Measurements from ENCODE around the gene TUT1.
"Not testable (repeated sequence)": the region's sequence is repeated elsewhere in the genome, so short reads cannot be mapped to it uniquely, and the experiment has no call there.

TUT1 gene, protein sequence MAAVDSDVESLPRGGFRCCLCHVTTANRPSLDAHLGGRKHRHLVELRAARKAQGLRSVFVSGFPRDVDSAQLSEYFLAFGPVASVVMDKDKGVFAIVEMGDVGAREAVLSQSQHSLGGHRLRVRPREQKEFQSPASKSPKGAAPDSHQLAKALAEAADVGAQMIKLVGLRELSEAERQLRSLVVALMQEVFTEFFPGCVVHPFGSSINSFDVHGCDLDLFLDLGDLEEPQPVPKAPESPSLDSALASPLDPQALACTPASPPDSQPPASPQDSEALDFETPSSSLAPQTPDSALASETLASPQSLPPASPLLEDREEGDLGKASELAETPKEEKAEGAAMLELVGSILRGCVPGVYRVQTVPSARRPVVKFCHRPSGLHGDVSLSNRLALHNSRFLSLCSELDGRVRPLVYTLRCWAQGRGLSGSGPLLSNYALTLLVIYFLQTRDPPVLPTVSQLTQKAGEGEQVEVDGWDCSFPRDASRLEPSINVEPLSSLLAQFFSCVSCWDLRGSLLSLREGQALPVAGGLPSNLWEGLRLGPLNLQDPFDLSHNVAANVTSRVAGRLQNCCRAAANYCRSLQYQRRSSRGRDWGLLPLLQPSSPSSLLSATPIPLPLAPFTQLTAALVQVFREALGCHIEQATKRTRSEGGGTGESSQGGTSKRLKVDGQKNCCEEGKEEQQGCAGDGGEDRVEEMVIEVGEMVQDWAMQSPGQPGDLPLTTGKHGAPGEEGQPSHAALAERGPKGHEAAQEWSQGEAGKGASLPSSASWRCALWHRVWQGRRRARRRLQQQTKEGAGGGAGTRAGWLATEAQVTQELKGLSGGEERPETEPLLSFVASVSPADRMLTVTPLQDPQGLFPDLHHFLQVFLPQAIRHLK

GRCh38 chr11:62591448-62592145 is at the start of gene TUT1:
TUT1 (minus strand) TSS chr11:62591523; CDS start chr11:62591485, 38 bp downstream.
- peak; percentile 92 for FAIRE-seq

- FAIRE-seq = no peak
These were observed 41.2 kb upstream of the TUT1 start for GRCh38 chr11:62632492-62632891.

DNA sequence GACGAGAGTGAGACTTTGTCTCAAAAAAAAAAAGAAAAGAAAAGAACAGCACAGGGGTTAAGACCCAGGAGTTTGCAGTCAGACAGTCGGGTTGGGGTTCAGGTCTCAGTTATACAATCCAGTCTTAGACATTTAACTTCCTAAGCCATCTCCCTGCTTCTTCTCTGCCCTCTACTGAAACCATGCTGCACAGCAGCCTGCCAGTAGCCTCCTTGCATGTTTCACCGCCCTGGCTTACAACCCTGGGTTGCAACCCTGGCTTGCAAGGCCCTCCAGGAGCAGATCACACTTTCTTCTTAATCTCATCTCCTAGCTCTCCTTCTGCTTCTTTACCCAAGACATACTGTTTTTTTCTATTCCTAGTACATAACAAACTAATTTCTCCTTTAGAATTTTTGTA is 36.4 kb upstream of the TUT1 start:
- FAIRE-seq = no peak

GRCh38 chr11:62622476-62623089 is 31.3 kb upstream of the TUT1 start:
- no peak for FAIRE-seq

DNA sequence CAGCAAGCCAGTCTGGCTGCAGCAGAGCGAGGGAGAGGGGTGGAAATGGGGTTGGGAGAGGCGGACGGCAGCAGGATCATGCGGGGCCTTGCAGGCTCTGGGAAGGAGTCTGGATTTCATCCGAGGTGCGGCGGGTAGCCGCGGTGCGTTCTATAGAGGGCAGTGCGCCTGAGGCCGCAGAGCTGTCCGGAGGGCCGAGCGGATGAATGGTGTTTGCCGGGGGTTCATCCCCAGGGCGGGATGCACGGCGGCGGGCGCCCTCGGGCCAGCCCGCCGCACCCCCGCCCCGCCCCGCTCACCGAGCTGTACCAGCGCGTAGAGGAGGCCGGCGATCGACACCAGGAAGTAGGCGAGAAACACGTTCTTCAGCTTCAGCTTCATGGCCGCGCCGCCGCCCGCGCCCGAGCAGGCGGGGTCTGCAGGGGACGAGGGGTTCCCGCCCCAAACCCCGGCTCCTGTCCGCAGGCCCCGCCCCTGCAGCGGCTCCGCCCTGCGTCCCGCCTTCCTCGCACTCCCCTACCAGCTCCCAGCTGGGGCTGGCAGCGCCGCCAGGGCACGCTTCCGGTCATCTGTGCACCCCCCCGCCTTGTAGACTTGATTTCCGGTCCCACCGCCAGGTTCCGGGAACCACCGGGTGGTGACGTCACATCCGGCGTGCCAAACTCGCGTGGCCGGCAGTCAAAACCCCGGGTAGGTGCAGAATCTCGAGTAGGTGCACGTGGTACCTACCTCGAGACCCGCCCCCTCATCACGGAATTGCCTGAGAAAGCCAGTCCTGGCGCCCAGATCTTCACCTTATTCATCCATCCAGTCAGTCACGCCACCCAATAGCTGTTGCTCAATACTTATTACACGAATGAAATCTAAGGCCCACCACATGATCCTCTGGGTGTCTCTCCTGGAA is 30.5 kb upstream of the TUT1 start, which contains the start of gene B3GAT3:
Gene B3GAT3 (minus strand): TSS at position 420 of the 904 bp plus-strand sequence. CDS start 39 bp downstream, at position 381.
- FAIRE-seq = peak; percentile 49

DNA sequence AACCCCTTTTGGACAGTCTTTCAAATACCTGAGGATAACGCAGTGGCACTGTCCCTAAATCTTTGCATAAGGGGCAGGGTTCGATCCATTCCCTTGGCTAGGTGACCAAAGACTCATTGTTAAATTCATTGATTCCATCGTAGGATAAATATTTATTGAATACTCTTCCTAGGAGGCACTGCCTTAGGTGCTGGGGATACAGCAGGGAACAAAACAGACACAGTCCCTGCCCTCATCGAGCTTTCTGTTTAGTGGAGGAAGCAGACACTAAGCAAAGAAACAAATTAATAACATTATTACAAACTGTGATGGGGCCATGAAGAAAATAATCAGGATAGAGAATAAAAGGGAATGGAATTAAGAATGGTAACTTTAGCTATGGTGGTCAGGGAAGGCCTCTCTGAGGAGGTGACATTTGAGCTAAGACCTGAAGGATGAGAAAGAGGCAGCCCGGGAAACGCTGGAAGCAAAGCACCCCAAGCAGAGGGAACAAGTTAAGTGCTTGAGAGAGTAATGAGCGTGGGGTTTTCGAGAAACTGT is 29.8 kb upstream of the TUT1 start:
- no peak for FAIRE-seq

GRCh38 chr11:62616957-62617356 is 25.6 kb upstream of the TUT1 start:
- FAIRE-seq = not testable (repeated sequence)

DNA sequence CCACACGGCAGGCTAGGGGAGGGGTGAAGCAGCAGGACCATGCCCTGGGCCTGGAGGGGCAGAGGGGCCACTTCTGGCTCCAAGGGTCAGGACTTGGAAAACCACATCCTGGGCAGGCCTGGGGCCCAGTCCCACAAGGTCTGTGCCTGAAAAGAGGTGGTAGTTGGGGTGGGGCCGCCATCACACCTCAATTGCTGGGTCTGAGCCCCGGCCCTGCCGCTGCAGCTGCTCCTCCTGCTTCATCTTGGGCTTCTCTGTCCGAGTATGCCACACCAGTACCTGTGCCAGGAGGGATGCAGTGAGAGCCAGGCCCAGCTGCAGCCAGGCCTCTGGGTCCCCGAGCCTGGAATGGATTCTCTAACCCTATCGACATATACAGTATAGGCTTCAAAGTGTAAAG is 24.2 kb upstream of the TUT1 start:
- no peak for FAIRE-seq

DNA sequence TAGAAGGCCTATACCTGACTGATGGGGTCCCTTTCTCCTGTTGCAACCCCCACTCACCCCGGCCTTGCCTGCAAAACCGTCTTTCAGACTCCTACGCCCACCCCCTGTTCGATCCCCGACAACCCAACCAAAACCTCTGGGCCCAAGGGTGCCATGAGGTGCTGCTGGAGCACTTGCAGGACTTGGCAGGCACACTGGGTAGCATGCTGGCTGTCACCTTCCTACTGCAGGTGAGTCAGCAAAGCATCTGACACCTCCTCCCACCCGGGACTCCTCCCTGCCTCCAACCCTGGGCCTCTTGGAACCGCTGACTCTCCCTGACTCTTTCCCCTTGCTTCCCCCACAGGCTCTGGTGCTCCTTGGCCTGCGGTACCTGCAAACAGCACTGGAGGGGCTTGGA is 23.0 kb upstream of the TUT1 start:
- FAIRE-seq = no peak

GRCh38 chr11:62613291-62613778 is 22.0 kb upstream of the TUT1 start:
- no peak for FAIRE-seq

- FAIRE-seq = no peak
These were observed 21.3 kb upstream of the TUT1 start, which contains the start of the genes EML3 and ROM1 for GRCh38 chr11:62612366-62613290. EML3 (minus strand) TSS chr11:62612775; CDS start chr11:62612457, 318 bp downstream. ROM1 (plus strand) TSS chr11:62613257; CDS start chr11:62613282, 25 bp downstream.

- no peak for FAIRE-seq
These were observed 20.5 kb upstream of the TUT1 start for GRCh38 chr11:62611705-62612365.

DNA sequence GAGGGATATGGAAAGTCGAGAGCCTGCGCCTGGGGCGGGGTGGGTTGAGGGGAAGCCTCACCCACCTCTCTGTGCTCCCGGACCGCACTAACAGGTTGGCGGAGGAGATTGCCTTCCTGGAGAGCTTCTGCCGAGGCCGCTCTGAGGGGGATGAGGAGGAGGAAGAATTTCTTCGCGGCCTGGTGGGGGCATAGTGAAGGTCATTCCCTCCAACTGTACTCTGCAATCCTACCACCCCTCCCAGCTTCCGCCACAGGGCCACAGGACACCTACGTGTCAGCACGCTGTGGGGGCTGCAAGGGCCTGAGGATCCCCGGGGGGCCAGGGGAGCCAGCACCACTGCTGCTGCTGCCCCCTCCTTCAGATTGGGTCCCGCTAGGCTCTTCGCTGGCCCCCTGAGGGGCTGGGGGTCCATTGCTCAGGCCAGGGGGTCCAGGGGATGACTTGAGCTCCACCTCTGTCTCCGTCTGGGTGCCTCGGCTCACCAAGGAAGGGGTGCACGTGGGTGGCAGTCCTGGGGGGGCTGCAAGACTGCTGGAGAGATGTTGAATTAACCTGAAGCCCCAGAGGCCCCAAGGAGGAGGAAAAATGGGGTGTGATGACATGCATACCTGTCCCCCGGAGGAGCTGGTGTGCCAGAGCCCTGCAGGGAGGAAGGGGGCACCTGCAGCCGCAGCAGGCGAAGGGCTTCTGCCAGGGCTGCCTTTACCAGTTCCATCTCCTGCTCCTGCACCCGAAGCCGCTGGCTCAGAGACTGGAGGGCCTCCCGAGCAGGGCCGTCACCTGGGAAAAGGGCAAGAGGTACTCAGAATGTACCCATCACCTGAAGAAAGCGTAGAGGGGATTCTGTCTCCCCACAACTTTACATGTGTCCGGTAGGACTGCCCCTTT is 19.7 kb upstream of the TUT1 start:
- FAIRE-seq = no peak

GRCh38 chr11:62610403-62610802 is 19.1 kb upstream of the TUT1 start:
- no peak for FAIRE-seq

DNA sequence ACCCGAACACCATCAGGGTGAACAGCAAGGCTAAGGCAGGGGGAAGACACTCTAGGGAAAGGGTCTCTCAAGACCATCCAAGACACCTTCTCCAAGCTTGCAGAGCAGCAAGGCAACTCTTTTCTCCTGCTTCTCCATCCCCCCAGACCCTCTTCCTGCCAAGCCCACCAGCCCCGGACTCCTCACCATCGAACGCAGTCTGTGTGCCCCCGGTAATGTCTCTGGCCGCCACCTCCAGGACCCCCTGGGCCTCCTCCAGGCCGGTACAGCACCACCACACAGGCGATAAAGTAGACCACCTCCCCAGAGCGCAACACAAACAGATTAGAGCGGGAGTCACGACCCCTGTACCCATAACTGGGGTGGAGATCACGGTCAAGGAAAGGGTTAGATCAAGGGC is 17.5 kb upstream of the TUT1 start:
- FAIRE-seq = no peak

- no peak for FAIRE-seq
These were observed 16.4 kb upstream of the TUT1 start for GRCh38 chr11:62607714-62608113.

DNA sequence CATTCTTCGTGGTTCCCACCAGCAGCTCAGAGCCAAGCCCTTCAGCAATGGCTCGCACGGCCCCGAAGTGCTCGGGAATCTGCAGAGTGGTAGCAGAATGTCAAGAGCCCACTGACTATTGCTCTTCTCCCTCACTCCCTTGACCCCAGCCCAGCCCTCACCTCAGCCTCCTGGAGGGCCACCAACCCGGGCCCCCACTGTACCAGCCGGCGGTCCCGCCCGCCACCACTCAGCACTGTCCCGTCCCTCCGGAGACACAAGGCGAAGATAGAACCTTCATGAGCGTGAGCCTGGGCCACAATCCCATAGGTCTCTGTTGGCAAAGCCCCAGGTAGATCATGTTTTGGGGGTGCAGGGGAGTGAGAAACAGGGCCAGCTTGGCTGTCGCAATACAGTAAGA is 14.6 kb upstream of the TUT1 start:
- no peak for FAIRE-seq

GRCh38 chr11:62605467-62605866 is 14.1 kb upstream of the TUT1 start:
- no peak for FAIRE-seq
